Kidney (tissue), 14 donors: ENCODE measurements around the gene ANKRA2. TPM values are rescaled to one million over a fixed set of nuclear protein-coding genes. Genes with fewer than 3 reads are reported as not detected.
A peak's percentile ranks its signal among the peaks of the same experiment; 100 is the strongest.

Experiments
- DNase-seq, 5 donors: peaks; one replicate each; pipeline ENCODE4 v3.0.0-alpha.2; 2013 to 2020
- FAIRE-seq: peaks from 2 replicates; lab custom pipeline; 2012; peaks lifted over from hg19 to GRCh38; lab: Jason Lieb, UNC
- H3K27ac ChIP-seq, 2 donors: one replicate each; pipeline ENCODE4 v1.7.0; 2013; ENCODE audit warnings: low read depth in 2 of 2, low read length in 2 of 2, inconsistent platforms in 1 of 2
- H3K27me3 ChIP-seq: one replicate; pipeline ENCODE4 v1.7.1; 2013; ENCODE audit warnings: low read length, inconsistent platforms; ENCODE audit not compliant: control insufficient read depth, insufficient read depth
- H3K36me3 ChIP-seq, 3 donors: one replicate each; pipeline versions ENCODE4 v1.7.0 to v1.7.1; 2013; ENCODE audit warnings: low read length in 3 of 3, control low read depth in 1 of 3, inconsistent platforms in 1 of 3; ENCODE audit not compliant: insufficient read depth in 3 of 3, control insufficient read depth in 2 of 3
- H3K4me1 ChIP-seq, 3 donors: one replicate each; pipeline versions ENCODE4 v1.7.0 to v1.7.1; 2013; ENCODE audit warnings: low read length in 3 of 3, inconsistent platforms in 1 of 3, low read depth in 1 of 3; ENCODE audit not compliant: control insufficient read depth in 2 of 3, insufficient read depth in 2 of 3
- H3K4me3 ChIP-seq, 3 donors: one replicate each; pipeline versions ENCODE4 v1.7.0 to v1.8.1; 2013; ENCODE audit warnings: low read length in 3 of 3, control low read depth in 1 of 3, inconsistent platforms in 1 of 3
- H3K9ac ChIP-seq, 3 donors: one replicate each; pipeline versions ENCODE4 v1.7.0 to v1.7.1; 2013; ENCODE audit warnings: low read length in 3 of 3, control low read depth in 1 of 3, inconsistent platforms in 1 of 3
- H3K9me3 ChIP-seq, 3 donors: one replicate each; pipeline versions ENCODE4 v1.7.0 to v1.7.1; 2013; ENCODE audit warnings: low read length in 3 of 3, control low read depth in 1 of 3, inconsistent platforms in 1 of 3; ENCODE audit not compliant: control insufficient read depth in 2 of 3, insufficient read depth in 1 of 3
- intact Hi-C: fragments of 100-400 bp; cut with DNase I; formaldehyde crosslinking; loops from one replicate; pipeline ENCODE4 v1.11.1; 2022
- polyA plus RNA-seq: library from polyadenylated mRNA; stranded (reverse); fragments of 350-450 nt; fragmentation: Illumina TruSeq; extraction: RNeasy Lipid Tissue Mini Kit (QIAGEN cat#74804); gene quantifications from one replicate; pipeline ENCODE4 v1.2.3, GENCODE V29; 2014; ENCODE audit warnings: low read depth, low replicate concordance; ENCODE audit not compliant: insufficient read depth
- total RNA-seq: library from RNA; stranded (reverse); fragmentation: NEBNext Ultra II Directional; extraction: Animal tissue kit (Norgen Biotek cat#: 25700); gene quantifications from one replicate; pipeline ENCODE4 v1.2.1, GENCODE V29; 2021
- TF ChIP-seq, protein P1 (sequence below): IDR thresholded peaks from 3 replicates; pipeline ENCODE4 v1.5.1; 2012; ENCODE audit warnings: mild to moderate bottlenecking, moderate library complexity, borderline replicate concordance; ENCODE audit not compliant: insufficient read depth; ENCODE audit errors: extremely low read depth
- donor health status: control.
- donor health status: control.
- donor health status: control.
- donor health status: control.
- donor health status: control.
- donor health status: DM: yes; HTN: yes; CAD: no.
- donor health status: Normal renal cell carcinoma (clear cell type).

ANKRA2 gene
- total and polyA plus RNA-seq, 2 donors from 2014 or later = 8.4 to 22.3 TPM

DNA sequence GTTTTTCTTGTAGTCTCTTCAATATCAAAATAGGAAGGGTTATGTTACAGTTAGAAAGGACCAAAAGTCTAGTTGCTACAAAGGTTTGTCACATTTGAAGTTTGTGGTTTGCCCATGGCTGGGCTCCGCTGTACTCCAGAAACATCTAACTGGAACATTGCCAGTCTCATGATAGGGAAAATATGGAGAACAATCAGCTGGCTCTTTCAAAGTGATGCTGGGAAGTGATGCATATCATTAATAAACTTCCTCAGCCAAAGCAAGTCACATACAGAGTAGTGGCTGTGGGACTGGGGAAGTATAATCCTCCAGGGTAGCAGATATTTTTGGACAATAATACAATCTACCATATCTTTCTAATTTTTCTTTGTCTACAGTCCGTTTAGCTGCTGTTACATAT, 58.4 kb downstream of the ANKRA2 start:
- TF ChIP-seq, protein P1, sequence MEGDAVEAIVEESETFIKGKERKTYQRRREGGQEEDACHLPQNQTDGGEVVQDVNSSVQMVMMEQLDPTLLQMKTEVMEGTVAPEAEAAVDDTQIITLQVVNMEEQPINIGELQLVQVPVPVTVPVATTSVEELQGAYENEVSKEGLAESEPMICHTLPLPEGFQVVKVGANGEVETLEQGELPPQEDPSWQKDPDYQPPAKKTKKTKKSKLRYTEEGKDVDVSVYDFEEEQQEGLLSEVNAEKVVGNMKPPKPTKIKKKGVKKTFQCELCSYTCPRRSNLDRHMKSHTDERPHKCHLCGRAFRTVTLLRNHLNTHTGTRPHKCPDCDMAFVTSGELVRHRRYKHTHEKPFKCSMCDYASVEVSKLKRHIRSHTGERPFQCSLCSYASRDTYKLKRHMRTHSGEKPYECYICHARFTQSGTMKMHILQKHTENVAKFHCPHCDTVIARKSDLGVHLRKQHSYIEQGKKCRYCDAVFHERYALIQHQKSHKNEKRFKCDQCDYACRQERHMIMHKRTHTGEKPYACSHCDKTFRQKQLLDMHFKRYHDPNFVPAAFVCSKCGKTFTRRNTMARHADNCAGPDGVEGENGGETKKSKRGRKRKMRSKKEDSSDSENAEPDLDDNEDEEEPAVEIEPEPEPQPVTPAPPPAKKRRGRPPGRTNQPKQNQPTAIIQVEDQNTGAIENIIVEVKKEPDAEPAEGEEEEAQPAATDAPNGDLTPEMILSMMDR = no peak
- Histone ChIP-seq H3K36me3 (peaks cover 14 to 33% (median 29%) of the 10 kb centered on the region in 3 donors), H3K9ac (no peak overlapping the region), H3K27me3 (no peaks in the 10 kb centered on the region), H3K4me3 (no peak overlapping the region), H3K9me3 (no peaks in the 10 kb centered on the region), H3K4me1 (no peaks in the 10 kb centered on the region), H3K27ac (no peak overlapping the region)
- DNase-seq = peak in 1 of 5 donors; percentile 33
- no peak for FAIRE-seq
- intact Hi-C loops = no loop called here

DNA sequence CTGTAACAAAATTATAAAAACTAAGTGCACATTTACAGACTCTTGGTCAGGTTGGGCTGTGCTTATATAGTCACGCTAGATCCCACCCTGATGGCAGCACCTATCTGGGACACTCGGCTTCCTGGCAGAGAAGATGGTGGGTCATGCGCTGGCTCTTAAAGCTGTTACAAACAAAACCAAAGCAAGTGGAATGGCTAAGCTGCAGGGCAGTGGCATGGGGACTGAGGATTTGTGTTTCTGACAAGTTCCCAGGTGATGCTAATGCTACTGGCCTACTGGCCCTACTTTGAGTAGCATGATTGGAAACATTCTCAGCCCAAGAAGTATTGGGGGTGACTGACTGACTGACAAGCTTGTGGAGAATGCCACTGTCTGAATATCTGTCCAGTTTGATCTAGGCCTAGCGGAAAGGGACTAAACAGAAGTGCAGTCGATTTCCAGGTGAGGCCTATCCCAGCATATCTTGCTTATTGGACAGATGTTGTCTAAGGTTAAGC, 58.9 kb downstream of the ANKRA2 start:
- no peak overlapping the region for H3K4me3 ChIP-seq
- H3K4me1 ChIP-seq = no peaks in the 10 kb centered on the region
- H3K9me3 ChIP-seq = no peaks in the 10 kb centered on the region
- FAIRE-seq = no peak
- H3K9ac ChIP-seq = no peak overlapping the region
- no peaks in the 10 kb centered on the region for H3K27me3 ChIP-seq
- no peak for DNase-seq
- TF ChIP-seq, protein P1 = no peak
- H3K27ac ChIP-seq = no peak overlapping the region
- peaks cover 14 to 34% (median 30%) of the 10 kb centered on the region in 3 donors for H3K36me3 ChIP-seq
- intact Hi-C loops = no loop called here

Other genes starting within 250 kb of the ANKRA2 start
- 5.9 TPM for gene FOXD1, start 116.9 kb downstream of the ANKRA2 start, total RNA-seq
- gene FOXD1, start 116.9 kb downstream of the ANKRA2 start, polyA plus RNA-seq = 2.5 TPM
- gene BTF3, start 67.2 kb downstream of the ANKRA2 start, total RNA-seq = 446 TPM
- 526 TPM for gene BTF3, start 67.2 kb downstream of the ANKRA2 start, polyA plus RNA-seq
- 16.4 TPM for gene UTP15, start 104 bp upstream of the ANKRA2 start, total RNA-seq
- gene UTP15, start 104 bp upstream of the ANKRA2 start, polyA plus RNA-seq = 4.5 TPM
- gene ARHGEF28, start 60.6 kb upstream of the ANKRA2 start, total RNA-seq = 66.3 TPM
- 21.9 TPM for gene ARHGEF28, start 60.6 kb upstream of the ANKRA2 start, polyA plus RNA-seq